Measurements from ENCODE around the gene OR8B8.
"Not testable (repeated sequence)": the region's sequence is repeated elsewhere in the genome, so short reads cannot be mapped to it uniquely, and the experiment has no call there.

Gene OR8B8

GRCh38 chr11:124441519-124441918, 4.0 kb downstream of the OR8B8 start:
- no peak for DNase-seq (ENCODE audit: low read depth)

GRCh38 chr11:124441081-124441480, 4.4 kb downstream of the OR8B8 start:
- no peak for DNase-seq (ENCODE audit: low read depth)

- no peak for DNase-seq (ENCODE audit: low read depth)
Measured at GRCh38 chr11:124440608-124441007, 4.9 kb downstream of the OR8B8 start.

- no peak for DNase-seq (ENCODE audit: low read depth)
Measured at GRCh38 chr11:124434699-124435098, 10.8 kb downstream of the OR8B8 start.

- no peak for DNase-seq (ENCODE audit: low read depth)
Measured at GRCh38 chr11:124429599-124429998, 15.9 kb downstream of the OR8B8 start.

GRCh38 chr11:124424384-124424921, 21.0 kb downstream of the OR8B8 start, which contains the start of gene OR8B4:
Gene OR8B4 (minus strand): TSS chr11:124424871. CDS start chr11:124424871, 0 bp downstream.
- no peak for DNase-seq (ENCODE audit: low read depth)

GRCh38 chr11:124421043-124421442, 24.5 kb downstream of the OR8B8 start:
- DNase-seq (ENCODE audit: low read depth) = no peak

- DNase-seq (ENCODE audit: low read depth) = peak; percentile 71
Measured at GRCh38 chr11:124415356-124415923, 30.1 kb downstream of the OR8B8 start.

- no peak for DNase-seq (ENCODE audit: low read depth)
Measured at GRCh38 chr11:124409906-124410305, 35.6 kb downstream of the OR8B8 start.

GRCh38 chr11:124405581-124405980, 39.9 kb downstream of the OR8B8 start:
- DNase-seq (ENCODE audit: low read depth) = peak; percentile 83

- not testable (repeated sequence) for DNase-seq (ENCODE audit: low read depth)
Measured at GRCh38 chr11:124403186-124403585, 42.3 kb downstream of the OR8B8 start.

- peak; percentile 89 for DNase-seq (ENCODE audit: low read depth)
Measured at GRCh38 chr11:124402326-124402922, 43.1 kb downstream of the OR8B8 start.

GRCh38 chr11:124398924-124399323, 46.6 kb downstream of the OR8B8 start, which contains the start of gene OR8B3:
Gene OR8B3 (minus strand): TSS chr11:124399024. CDS start chr11:124397351, 1,673 bp downstream.
- no peak for DNase-seq (ENCODE audit: low read depth)

GRCh38 chr11:124396847-124397246, 48.6 kb downstream of the OR8B8 start:
- DNase-seq (ENCODE audit: low read depth) = not testable (repeated sequence)

GRCh38 chr11:124394408-124394807, 51.1 kb downstream of the OR8B8 start:
- peak; percentile 63 for DNase-seq (ENCODE audit: low read depth)
